LoVo (cell line): ENCODE data around the gene TM7SF3.

ENCODE experiments used
- DNase-seq: peaks from one replicate; pipeline ENCODE4 v3.0.0-alpha.2; 2016; ENCODE audit warnings: low spot score

Gene TM7SF3

GRCh38 chr12:26929590-26929989 is 84.6 kb downstream of the TM7SF3 start:
- DNase-seq: no peak

DNA sequence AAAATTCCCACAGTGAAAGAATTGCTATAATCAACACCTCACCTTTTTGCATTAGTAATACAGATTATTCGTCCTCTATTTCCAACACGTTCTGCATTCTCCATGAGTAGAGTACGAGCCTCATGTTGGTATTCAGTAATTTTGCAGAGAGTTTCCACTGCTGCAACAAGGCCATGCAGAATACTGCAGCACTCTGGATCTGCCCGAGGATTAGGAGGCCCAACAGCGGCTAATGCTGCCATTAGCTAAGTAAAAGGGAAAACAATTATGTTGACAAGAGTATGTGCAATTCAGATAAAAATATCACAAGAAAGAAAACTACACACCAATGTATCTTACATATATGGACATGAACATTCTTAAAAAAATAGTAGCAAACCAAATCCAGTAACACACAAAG is 85.5 kb downstream of the TM7SF3 start:
- no peak for DNase-seq
